ENCODE data around the gene DEDD.

DEDD gene

DNA sequence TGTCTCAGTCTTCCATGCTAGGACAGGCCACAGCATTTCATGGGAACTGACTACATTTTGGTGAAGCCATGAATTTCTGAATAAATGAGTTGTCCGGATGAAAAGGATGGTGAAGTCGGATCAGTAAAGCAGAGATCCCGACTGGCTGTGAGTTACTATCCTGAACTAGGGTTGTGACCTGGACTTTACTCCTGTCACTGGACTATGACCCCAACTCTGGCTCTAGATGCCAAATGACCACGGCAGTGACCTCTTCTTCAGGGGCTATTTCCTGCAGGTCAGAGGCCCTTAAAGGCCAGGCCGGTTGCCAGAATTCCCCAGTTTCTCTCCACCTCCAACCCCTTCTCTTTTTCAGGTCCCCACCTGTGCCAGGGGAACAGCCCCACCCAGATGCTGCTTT lies 41.4 kb downstream of the DEDD start:
- DNase-seq, result no peak

- no peak for DNase-seq
These were observed 41.9 kb downstream of the DEDD start for GRCh38 chr1:161090617-161091016.

DNA sequence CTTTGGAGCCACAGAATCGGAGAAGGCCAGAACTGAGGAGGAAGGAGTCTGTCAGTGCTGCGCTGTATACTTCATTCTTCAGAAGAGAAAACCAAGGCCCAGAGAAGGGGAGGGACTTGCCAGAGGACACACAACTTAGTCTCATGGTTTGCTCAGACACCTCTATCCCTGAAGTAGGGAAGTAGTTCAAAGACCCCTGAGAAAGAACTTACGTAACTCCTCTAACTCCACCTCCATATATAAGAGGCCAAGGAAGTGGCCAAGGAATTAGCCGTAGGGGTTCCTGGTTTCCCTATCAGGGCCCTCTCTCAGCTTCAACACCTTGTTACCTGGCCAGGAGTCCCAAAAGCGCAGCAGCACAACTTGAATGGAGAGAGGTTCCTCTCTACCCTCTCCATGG lies 42.5 kb downstream of the DEDD start:
- DNase-seq, result no peak

DNA sequence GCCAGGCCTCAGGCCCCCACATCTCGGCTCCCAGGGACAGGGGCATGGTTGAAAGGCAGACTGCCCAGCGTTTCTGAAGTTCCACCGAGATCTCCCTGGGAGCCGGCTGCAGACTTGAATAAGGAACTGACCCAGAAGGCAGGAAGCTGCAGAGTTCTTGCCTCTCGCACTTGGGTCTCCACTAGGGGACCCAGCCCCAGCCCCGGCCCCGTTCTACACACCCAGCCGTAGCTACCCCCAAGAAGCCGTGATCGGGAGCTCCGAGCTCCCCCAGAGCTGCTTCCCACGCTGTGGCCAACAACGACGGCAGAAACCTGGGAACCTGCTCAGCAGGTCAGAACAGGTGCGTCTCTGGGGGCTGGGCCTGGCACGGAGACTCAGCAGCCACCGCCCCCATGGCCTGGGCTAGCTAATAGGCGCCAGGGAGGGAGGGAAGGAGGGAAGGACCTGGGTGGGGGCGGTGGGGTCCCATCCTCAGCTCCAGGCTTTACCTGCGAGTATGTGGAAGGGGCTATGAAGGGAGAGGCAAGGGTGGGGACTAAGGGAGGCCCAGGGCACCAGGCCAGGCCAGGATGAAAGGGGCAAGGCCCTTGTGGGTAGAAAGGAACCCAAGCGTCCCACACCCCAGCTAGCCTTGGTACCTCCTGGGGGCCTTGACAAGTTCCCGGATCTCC lies 43.1 kb downstream of the DEDD start, which contains the start of gene NECTIN4:
NECTIN4 (minus strand) TSS at position 308 of the 674 bp plus-strand sequence; CDS start at position 46, 262 bp downstream.
- no peak for DNase-seq

- DNase-seq, result no peak
These were observed 43.8 kb downstream of the DEDD start for GRCh38 chr1:161088587-161089110.

DNA sequence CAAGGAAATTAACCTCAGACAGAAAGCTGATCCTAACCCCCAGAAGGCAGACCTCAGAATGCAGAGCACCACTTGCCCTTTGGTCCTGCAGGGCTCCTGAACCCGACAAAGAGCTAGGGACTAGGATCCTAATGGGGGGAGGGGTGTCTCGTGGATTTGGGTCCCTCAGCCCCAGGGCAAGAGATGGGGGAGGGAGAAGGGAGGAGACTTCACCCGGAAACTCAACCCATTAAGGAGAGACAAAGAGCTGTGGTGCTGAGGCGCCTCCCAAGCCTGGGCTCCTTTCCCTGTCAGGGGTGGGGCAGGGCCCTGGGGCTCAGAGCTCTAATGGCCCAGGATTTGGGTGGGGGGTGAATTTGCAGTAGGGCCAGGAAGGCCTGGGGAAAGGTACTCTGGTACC lies 46.0 kb downstream of the DEDD start:
- no peak for DNase-seq

- DNase-seq, result no peak
These were observed 47.3 kb downstream of the DEDD start for GRCh38 chr1:161085165-161085564.

GRCh38 chr1:161084597-161084988 lies 47.9 kb downstream of the DEDD start:
- no peak for DNase-seq

DNA sequence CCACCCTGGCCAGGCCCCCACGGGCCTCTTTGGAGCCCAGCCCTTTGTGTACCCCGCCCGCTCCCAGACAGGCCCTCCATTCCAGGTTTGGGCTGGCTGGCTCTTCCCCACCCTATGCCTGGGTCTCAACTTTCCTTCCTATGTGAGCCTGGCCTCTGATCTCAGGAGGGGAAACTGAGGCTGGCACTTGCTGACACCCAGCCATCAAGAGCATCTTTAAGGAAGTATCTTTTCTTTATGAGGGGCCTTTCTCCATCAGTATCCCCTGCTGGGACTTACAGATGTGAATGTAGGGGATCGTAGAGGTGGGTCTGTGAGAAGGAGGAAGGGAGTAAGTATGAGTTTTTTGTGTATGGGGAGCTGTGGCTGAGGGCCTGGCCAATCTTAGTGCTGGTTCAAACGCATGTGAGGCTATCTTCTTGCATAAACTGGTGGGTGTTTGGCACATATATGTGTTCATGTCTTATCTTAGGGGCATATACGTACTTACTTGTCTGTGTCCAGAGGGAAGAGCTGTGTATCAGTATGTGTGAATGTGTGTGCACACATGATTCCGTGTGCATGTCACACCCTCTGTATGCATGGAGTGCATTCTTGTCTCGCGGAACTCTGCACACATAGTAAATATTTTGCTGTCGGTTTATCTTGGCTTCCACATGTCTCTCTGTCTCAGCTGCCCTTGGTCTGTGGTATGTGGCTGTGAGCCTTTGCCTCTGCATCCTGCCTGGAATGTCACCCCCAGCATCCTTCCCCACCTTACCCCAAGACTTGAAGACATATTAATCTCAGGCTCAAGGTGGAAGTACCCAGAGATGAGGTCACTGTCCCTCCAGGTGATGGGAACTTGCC lies 48.5 kb downstream of the DEDD start:
- DNase-seq, result no peak

DNA sequence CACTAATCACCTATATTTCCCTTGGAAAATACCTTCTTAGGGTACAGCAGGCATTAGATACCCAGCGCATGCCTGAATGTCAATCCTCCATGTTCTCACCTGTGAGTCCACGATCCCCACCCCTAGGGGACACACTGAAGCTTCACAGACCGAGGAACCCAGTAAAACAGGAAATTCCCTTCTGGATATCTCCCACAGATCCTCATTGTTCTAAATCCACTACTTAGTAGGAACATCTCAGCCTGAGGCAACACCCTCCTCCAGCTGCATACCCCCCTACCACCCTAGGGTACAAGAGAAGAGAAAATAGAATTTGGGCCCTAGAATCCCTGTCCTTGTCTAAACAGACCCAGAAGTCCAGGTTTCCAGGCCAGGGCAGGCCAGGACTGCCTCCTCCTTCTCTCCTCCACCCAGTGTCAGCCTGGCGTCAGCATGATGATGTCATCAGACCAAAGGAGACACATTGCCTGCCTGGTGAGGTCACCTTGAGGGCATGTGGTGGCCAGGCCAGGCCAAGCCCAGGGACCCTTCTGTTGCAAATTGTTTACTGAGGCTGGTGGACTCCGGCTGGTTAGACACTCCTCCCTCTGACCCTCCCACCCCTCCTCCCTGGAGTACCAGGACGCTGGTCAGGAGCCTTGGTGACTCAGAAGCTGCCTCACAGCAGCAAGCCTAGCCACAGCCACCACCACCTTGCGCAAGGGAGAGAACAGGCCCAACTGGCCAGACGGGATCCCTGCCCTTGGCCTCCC lies 49.3 kb downstream of the DEDD start:
- DNase-seq, result no peak

GRCh38 chr1:161082483-161082882 lies 50.0 kb downstream of the DEDD start:
- no peak for DNase-seq

DNA sequence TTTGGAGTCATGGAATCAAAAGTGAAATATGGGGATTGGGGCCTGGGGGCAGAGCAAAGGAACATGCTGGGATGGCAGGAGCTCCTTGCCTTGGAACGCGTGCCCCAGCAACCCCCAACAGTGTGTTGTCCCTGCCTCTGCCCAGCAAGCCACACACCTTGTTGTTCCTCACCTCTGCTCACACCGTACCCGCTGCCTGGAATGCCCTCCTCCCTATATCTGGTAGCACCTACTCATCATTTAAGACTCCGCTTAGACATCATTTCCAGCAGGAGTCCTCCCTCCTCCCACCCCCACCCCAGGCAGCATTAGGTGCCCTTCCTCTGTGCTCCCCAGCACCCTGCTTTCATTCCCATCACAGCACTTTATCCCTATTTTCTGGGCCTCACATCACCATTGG lies 50.9 kb downstream of the DEDD start:
- no peak for DNase-seq

GRCh38 chr1:161080441-161081405 lies 51.7 kb downstream of the DEDD start:
- DNase-seq, result no peak

- no peak for DNase-seq
These were observed 52.9 kb downstream of the DEDD start for GRCh38 chr1:161079436-161080110.

GRCh38 chr1:161077426-161077825 lies 55.0 kb downstream of the DEDD start:
- no peak for DNase-seq

DNA sequence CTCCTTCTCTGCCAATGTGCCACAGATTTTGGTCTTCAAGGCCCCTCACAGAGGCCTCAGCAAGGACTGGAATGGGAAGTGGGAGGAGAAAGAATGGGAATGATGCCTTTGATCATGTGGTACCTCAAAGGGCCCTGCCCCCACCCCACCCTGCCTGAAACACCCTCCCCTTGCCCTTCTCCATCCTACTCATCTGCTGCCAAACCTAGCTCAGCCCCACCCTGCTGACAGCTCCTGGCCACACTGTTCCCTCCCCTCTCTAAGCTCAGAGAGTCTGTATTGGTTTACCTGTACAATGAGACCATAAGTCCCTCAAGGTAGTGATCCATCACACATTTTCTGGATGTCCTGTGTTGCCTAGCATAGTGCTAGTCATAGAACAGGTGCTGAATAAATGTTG lies 56.1 kb downstream of the DEDD start:
- no peak for DNase-seq

DNA sequence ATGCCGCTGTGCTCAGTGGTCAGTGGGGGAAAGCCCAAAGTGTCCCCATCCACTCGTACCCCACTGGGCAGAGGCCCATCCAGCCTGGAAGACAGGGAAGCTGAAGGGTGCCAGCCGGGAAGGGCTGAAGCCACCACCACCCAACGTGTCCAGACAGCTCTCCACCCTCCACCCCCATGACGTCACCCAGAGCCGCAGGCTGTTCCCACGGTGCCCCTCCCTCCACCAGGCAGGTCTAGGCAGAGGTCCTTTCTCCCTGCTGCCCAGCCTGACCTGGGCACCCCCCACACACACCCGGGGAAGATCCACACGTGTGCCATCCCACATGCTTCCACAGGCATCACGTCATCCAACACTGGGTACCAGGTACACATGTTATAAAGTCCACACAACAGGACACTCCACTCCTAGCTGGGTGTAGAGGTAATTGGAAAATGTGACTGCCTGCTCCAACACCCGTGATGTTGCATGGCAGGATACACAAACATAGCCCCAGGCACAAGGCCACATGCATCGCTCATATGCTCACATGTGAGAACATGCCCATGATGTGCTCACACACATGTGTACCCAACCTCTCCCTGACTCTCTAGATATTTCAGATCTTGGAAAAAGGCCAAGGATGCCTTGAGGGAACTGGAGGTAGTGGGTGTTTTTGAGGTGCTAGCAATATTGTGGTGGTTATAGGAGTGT lies 57.6 kb downstream of the DEDD start:
- DNase-seq, result no peak

- DNase-seq, result no peak
These were observed 58.9 kb downstream of the DEDD start for GRCh38 chr1:161073474-161074121.

GRCh38 chr1:161072751-161073449 lies 59.6 kb downstream of the DEDD start:
- DNase-seq, result no peak

GRCh38 chr1:161071886-161072371 lies 60.5 kb downstream of the DEDD start:
- DNase-seq, result no peak

Measured in NCI-H2107 (cell line).